Bronchial epithelial cell (primary cell): ENCODE data around the gene SIK2. TPM values are rescaled to one million over a fixed set of nuclear protein-coding genes. Genes with fewer than 3 reads are reported as not detected.

ENCODE experiments used
- DNase-seq: peaks from one replicate; pipeline ENCODE4 v3.0.0-alpha.2; 2010; ENCODE audit warnings: low read depth
- FAIRE-seq: peaks from 2 replicates; lab custom pipeline; 2011; peaks lifted over from hg19 to GRCh38; lab: Jason Lieb, UNC
- H3K27me3 ChIP-seq: 2 replicates; pipeline ENCODE4 v1.5.1; 2011; ENCODE audit warnings: low read length; ENCODE audit not compliant: control insufficient read depth, insufficient read depth
- H3K36me3 ChIP-seq: 2 replicates; pipeline ENCODE4 v1.5.1; 2011; ENCODE audit warnings: low read length; ENCODE audit not compliant: control insufficient read depth, insufficient read depth
- H3K4me3 ChIP-seq: 2 replicates; pipeline ENCODE4 v1.5.1; 2011; ENCODE audit warnings: mild to moderate bottlenecking, low read depth, low read length, control low read depth
- total RNA-seq: library from RNA; depleted of rRNA; stranded (reverse); fragments of >200 nt; gene quantifications from 2 replicates; pipeline ENCODE4 v1.2.1, GENCODE V29; 2014
- TF ChIP-seq, protein P1 (sequence below): IDR thresholded peaks from 2 replicates; pipeline ENCODE4 v1.5.1; 2011; ENCODE audit warnings: mild to moderate bottlenecking, moderate library complexity, low read length, control low read depth, inconsistent platforms; ENCODE audit not compliant: insufficient read depth, severe bottlenecking

Gene SIK2
- total RNA-seq, 1 donor from 2014 or later: 2.9 TPM

DNA sequence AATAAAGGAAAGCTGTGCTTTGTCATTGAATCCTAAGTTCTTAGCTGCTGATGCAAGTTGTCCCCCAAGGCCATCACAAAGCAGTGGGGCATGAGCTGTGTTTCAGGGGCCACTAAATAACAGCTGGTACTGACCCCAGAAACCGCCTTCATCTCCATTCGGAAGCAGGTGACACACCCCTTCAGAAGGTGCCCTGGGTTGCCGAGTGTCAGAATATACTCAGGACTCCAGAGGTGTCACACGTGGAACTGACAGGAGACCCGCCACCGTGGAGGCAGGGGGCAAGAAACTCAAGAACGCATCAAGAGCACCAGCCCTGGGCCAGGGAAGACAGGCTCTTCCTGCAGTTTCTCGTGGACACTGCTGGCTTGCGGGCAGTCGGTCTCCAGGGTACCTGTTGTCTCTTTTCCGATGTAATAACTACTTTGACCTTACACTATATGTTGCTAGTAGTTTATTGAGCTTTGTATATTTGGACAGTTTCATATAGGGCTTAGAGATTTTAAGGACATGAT lies 122.4 kb downstream of the SIK2 start:
- TF ChIP-seq, protein P1, sequence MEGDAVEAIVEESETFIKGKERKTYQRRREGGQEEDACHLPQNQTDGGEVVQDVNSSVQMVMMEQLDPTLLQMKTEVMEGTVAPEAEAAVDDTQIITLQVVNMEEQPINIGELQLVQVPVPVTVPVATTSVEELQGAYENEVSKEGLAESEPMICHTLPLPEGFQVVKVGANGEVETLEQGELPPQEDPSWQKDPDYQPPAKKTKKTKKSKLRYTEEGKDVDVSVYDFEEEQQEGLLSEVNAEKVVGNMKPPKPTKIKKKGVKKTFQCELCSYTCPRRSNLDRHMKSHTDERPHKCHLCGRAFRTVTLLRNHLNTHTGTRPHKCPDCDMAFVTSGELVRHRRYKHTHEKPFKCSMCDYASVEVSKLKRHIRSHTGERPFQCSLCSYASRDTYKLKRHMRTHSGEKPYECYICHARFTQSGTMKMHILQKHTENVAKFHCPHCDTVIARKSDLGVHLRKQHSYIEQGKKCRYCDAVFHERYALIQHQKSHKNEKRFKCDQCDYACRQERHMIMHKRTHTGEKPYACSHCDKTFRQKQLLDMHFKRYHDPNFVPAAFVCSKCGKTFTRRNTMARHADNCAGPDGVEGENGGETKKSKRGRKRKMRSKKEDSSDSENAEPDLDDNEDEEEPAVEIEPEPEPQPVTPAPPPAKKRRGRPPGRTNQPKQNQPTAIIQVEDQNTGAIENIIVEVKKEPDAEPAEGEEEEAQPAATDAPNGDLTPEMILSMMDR: no peak
- Histone ChIP-seq H3K4me3 (no peak overlapping the region), H3K36me3 (peaks cover 33% of the 10 kb centered on the region), H3K27me3 (no peaks in the 10 kb centered on the region)
- no peak for FAIRE-seq
- no peak for DNase-seq

DNA sequence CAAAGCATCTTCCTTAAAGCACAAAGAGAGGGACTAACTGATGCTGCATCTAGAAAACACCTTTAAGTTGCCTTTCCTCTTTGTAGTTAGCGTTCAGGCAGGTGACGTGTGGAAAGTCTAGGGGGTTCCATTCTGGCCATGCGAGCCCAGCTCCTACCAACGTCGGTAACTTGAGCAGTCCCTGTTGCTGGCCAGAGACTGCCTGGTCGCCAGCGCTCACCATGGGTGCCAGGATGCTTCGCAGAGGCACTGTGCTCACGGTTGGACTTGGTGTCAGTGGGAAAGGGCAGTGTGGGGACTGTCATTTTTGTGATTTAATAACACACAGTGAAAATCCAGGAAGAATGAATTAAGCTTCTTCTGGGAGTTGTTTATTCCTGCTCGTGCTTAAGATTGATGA lies 123.4 kb downstream of the SIK2 start:
- Histone ChIP-seq H3K4me3 (no peak overlapping the region), H3K36me3 (peaks cover 23% of the 10 kb centered on the region), H3K27me3 (no peaks in the 10 kb centered on the region)
- TF ChIP-seq, protein P1: no peak
- FAIRE-seq: peak; percentile 82
- DNase-seq: no peak

DNA sequence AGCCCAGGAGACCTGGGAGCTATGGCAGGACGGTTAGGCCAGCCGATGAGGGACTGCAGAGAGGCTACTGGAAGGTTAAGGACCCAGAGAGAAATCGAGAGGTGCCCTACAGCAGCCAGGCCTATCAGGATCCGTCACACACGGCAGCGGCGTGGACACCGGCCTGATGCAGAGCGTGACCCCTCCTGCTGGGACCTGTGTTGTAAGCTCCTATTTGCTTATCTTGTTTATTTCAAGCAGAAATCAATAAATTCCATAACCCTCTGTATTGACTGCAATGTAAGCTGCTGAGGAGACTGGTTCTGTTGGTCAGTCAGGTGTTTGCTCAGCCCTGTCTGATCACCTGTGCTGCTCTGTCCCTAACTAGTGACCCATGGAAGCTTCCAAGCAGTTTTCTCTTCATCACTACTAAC lies 124.1 kb downstream of the SIK2 start:
- TF ChIP-seq, protein P1: no peak
- H3K27me3 ChIP-seq: no peaks in the 10 kb centered on the region

DNA sequence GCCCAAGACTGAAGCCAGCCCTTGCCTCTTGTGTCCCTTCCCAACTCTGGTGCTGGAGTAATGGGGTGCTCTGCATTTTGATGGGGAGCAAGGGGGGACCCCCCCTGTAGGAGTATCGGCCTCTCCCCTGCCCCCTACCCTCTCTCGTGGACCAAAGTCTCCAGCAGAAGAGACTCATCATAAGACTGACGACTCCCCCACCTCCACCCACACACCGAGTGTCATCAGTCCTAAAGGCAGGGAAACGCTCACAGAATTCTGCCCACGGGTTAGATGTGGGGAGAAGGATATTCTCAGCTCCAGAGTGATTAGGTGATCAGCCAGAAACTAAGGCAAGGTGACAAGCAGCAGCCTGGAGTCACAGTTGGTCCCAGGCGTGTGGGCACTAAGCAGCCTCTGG lies 125.2 kb downstream of the SIK2 start:
- H3K36me3 ChIP-seq: peaks cover 13% of the 10 kb centered on the region
- H3K4me3 ChIP-seq: no peak overlapping the region
- DNase-seq: no peak
- no peaks in the 10 kb centered on the region for H3K27me3 ChIP-seq
- TF ChIP-seq, protein P1: no peak
- FAIRE-seq: no peak

More for the DNA sequence above, 124.1 kb downstream of the SIK2 start:
- no peak for DNase-seq
- H3K4me3 ChIP-seq: no peak overlapping the region
- no peak for FAIRE-seq
- H3K36me3 ChIP-seq: peaks cover 19% of the 10 kb centered on the region

DNA sequence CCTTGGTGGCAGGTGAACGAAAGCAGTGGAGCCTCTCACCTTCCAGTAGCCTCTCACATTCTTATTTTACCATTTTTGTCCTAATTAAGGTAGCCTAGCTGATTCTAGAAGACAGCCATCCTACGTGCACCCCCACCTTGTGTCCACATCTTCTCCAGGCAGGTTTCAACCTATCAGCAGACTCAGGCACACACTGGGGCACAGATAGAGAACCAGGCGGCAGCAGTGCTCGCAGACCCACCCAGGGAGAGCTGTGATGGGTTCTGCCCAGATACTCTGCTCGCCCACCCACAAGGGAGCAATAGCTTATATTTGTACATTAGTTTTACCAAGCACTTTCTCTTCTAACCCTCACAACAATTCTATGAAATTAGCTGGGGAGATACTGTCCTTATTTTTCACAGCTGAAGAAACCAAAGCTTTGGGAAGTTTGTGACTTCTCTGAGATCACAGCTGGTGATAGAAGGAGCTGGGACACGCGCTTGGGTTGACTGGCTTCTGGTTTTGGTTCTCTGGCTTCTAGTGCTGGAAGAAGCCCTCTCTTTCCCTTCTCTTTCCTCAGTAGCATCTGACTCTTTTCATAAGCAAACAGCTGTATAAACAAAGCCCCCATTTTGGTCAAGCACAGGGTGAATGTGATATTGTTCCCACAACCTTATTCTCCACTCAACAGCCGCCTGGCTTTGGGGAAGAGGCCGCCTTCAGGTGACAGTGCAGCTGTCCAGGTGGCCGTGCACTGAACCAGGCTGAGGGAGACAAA lies 127.0 kb downstream of the SIK2 start:
- H3K4me3 ChIP-seq: no peak overlapping the region
- DNase-seq (no peak), FAIRE-seq (no peak)
- no peaks in the 10 kb centered on the region for H3K27me3 ChIP-seq
- TF ChIP-seq, protein P1: no peak
- H3K36me3 ChIP-seq: peaks cover 6% of the 10 kb centered on the region
